HepG2 (cell line): Measurements from ENCODE around the gene USP7. TPM values are rescaled to one million over a fixed set of nuclear protein-coding genes. Genes with fewer than 3 reads are reported as not detected.

ENCODE experiments used
- IRF9 ChIP-seq: sonication (generic); formaldehyde crosslinking; IDR thresholded peaks from 2 replicates; pipeline ENCODE4 v1.8.0; 2022; ENCODE audit warnings: missing genetic modification reagents, mild to moderate bottlenecking, borderline replicate concordance
- MTA3 ChIP-seq: sonication (generic); formaldehyde crosslinking; IDR thresholded peaks from 2 replicates; pipeline ENCODE4 v1.4.0; 2020; ENCODE audit warnings: missing genetic modification reagents
- TGIF2 ChIP-seq: IDR thresholded peaks from 2 replicates; pipeline ENCODE4 v1.6.1; 2016; ENCODE audit warnings: control low read depth, missing compliant biosample characterization
- ZBTB40 ChIP-seq, 2 experiments: fragments of 450-650 bp in 1 of 2; sonication (generic) in 1 of 2; formaldehyde crosslinking in 1 of 2; IDR thresholded peaks; 2 replicates each; pipeline versions ENCODE4 v1.6.1 to v1.8.0; 2016 to 2022; ENCODE audit warnings: antibody characterized with exemption in 1 of 2, mild to moderate bottlenecking in 1 of 2, missing genetic modification reagents in 1 of 2
- ZNF136 ChIP-seq: sonication (generic); formaldehyde crosslinking; IDR thresholded peaks from 2 replicates; pipeline ENCODE4 v1.8.1; 2022; ENCODE audit warnings: low read depth, mild to moderate bottlenecking, moderate library complexity, missing genetic modification reagents
- ZNF598 ChIP-seq: sonication (generic); formaldehyde crosslinking; IDR thresholded peaks from 2 replicates; pipeline ENCODE4 v1.5.1; 2020; ENCODE audit warnings: mild to moderate bottlenecking, missing genetic modification reagents, borderline replicate concordance
- polyA plus RNA-seq, 8 experiments: library from polyadenylated mRNA; depleted of rRNA in 3 of 8; stranded (reverse) in 7 of 8; unstranded in 1 of 8; fragments of >200 nt; fragmentation: Illumina TruSeq in 4 of 8; extraction: Trizol in 4 of 8; gene quantifications; 2 replicates each; pipeline versions ENCODE4 v1.2.1 to v1.2.3, GENCODE V29; 2011 to 2016; ENCODE audit warnings: low read depth in 4 of 8, missing spikeins in 1 of 8, mixed read lengths in 1 of 8; ENCODE audit not compliant: insufficient read depth in 1 of 8
- total RNA-seq, 5 experiments: library from RNA; depleted of rRNA; stranded (reverse); fragments of >200 nt; fragmentation: Illumina TruSeq; extraction: Trizol; gene quantifications; 2 replicates each; pipeline ENCODE4 v1.2.3, GENCODE V29; 2016; ENCODE audit warnings: low read depth in 1 of 5
- TF ChIP-seq, protein P1 (sequence below): sonication (generic); formaldehyde crosslinking; IDR thresholded peaks from 2 replicates; pipeline ENCODE4 v1.5.0; 2020; ENCODE audit warnings: mild to moderate bottlenecking, missing genetic modification reagents, borderline replicate concordance

USP7 gene
- total and polyA plus RNA-seq, 2 of the 13 experiments (the other 11 are each of a cell fraction or from before 2014, with no cell fraction given) = 52.5 to 173 TPM

- no peak for TF ChIP-seq ZBTB40 (IDR thresholded peaks at IDR 0.05)
- peak; percentile 94 for TF ChIP-seq ZBTB40 (CRISPR knock-in tag; IDR thresholded peaks at IDR 0.05)
- TF ChIP-seq, protein P1, sequence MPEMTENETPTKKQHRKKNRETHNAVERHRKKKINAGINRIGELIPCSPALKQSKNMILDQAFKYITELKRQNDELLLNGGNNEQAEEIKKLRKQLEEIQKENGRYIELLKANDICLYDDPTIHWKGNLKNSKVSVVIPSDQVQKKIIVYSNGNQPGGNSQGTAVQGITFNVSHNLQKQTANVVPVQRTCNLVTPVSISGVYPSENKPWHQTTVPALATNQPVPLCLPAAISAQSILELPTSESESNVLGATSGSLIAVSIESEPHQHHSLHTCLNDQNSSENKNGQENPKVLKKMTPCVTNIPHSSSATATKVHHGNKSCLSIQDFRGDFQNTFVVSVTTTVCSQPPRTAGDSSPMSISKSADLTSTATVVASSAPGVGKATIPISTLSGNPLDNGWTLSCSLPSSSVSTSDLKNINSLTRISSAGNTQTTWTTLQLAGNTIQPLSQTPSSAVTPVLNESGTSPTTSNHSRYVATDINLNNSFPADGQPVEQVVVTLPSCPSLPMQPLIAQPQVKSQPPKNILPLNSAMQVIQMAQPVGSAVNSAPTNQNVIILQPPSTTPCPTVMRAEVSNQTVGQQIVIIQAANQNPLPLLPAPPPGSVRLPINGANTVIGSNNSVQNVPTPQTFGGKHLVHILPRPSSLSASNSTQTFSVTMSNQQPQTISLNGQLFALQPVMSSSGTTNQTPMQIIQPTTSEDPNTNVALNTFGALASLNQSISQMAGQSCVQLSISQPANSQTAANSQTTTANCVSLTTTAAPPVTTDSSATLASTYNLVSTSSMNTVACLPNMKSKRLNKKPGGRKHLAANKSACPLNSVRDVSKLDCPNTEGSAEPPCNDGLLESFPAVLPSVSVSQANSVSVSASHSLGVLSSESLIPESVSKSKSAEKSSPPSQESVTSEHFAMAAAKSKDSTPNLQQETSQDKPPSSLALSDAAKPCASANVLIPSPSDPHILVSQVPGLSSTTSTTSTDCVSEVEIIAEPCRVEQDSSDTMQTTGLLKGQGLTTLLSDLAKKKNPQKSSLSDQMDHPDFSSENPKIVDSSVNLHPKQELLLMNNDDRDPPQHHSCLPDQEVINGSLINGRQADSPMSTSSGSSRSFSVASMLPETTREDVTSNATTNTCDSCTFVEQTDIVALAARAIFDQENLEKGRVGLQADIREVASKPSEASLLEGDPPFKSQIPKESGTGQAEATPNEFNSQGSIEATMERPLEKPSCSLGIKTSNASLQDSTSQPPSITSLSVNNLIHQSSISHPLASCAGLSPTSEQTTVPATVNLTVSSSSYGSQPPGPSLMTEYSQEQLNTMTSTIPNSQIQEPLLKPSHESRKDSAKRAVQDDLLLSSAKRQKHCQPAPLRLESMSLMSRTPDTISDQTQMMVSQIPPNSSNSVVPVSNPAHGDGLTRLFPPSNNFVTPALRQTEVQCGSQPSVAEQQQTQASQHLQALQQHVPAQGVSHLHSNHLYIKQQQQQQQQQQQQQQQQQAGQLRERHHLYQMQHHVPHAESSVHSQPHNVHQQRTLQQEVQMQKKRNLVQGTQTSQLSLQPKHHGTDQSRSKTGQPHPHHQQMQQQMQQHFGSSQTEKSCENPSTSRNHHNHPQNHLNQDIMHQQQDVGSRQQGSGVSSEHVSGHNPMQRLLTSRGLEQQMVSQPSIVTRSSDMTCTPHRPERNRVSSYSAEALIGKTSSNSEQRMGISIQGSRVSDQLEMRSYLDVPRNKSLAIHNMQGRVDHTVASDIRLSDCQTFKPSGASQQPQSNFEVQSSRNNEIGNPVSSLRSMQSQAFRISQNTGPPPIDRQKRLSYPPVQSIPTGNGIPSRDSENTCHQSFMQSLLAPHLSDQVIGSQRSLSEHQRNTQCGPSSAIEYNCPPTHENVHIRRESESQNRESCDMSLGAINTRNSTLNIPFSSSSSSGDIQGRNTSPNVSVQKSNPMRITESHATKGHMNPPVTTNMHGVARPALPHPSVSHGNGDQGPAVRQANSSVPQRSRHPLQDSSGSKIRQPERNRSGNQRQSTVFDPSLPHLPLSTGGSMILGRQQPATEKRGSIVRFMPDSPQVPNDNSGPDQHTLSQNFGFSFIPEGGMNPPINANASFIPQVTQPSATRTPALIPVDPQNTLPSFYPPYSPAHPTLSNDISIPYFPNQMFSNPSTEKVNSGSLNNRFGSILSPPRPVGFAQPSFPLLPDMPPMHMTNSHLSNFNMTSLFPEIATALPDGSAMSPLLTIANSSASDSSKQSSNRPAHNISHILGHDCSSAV (CRISPR knock-in tag) = no peak
- TF ChIP-seq ZNF136 (CRISPR knock-in tag) = no peak
- TF ChIP-seq TGIF2 (CRISPR knock-in tag) = peak; percentile 76
- peak; percentile 93 for TF ChIP-seq IRF9 (CRISPR knock-in tag)
- peak; percentile 57 for TF ChIP-seq ZNF598 (CRISPR knock-in tag)
- TF ChIP-seq MTA3 = no peak
Measured at GRCh38 chr16:8863594-8864424, 99.9 kb downstream of the USP7 start (continued).
